HepG2 (cell line): ENCODE measurements around the gene KPNA4. TPM values are rescaled to one million over a fixed set of nuclear protein-coding genes. Genes with fewer than 3 reads are reported as not detected.
A peak's percentile ranks its signal among the peaks of the same experiment; 100 is the strongest.

ENCODE experiments used
- CBX2 ChIP-seq, 2 experiments: fragments of 200-600 bp in 1 of 2; sonication (generic); formaldehyde crosslinking in 1 of 2; IDR thresholded peaks; 2 replicates each; pipeline versions ENCODE4 v1.7.0 to v1.8.1; 2018 to 2022; ENCODE audit warnings: low read depth in 2 of 2, low read length in 1 of 2, mild to moderate bottlenecking in 1 of 2, missing genetic modification reagents in 1 of 2
- GATAD1 ChIP-seq: IDR thresholded peaks from 2 replicates; pipeline ENCODE4 v1.6.1; 2016; ENCODE audit warnings: missing genetic modification reagents, missing compliant biosample characterization
- IKZF1 ChIP-seq: fragments of 450-650 bp; IDR thresholded peaks from 2 replicates; pipeline ENCODE4 v1.7.1; 2016
- ISX ChIP-seq: sonication (generic); formaldehyde crosslinking; conservative IDR thresholded peaks from 2 replicates; pipeline ENCODE4 v1.5.0; 2020; ENCODE audit warnings: missing genetic modification reagents
- KDM1A ChIP-seq: IDR thresholded peaks from 2 replicates; pipeline ENCODE4 v1.6.1; 2016; ENCODE audit warnings: missing compliant biosample characterization
- KDM3A ChIP-seq: IDR thresholded peaks from 2 replicates; pipeline ENCODE4 v1.6.1; 2018; ENCODE audit warnings: low read depth, missing compliant biosample characterization
- KLF13 ChIP-seq: sonication (generic); formaldehyde crosslinking; IDR thresholded peaks from 2 replicates; pipeline ENCODE4 v1.4.0; 2020; ENCODE audit warnings: mild to moderate bottlenecking, missing genetic modification reagents
- PAF1 ChIP-seq: IDR thresholded peaks from 2 replicates; pipeline ENCODE4 v1.6.1; 2016; ENCODE audit warnings: missing genetic modification reagents, missing compliant biosample characterization
- REPIN1 ChIP-seq: sonication (generic); formaldehyde crosslinking; IDR thresholded peaks from 2 replicates; pipeline ENCODE4 v1.8.0; 2022; ENCODE audit warnings: missing genetic modification reagents, low read depth, mild to moderate bottlenecking, borderline replicate concordance
- SPEN ChIP-seq: sonication (generic); formaldehyde crosslinking; IDR thresholded peaks from 2 replicates; pipeline ENCODE4 v1.5.1; 2020; ENCODE audit warnings: low read depth, mild to moderate bottlenecking, missing genetic modification reagents
- ZKSCAN1 ChIP-seq: fragments of 150-350 bp; IDR thresholded peaks from 2 replicates; pipeline ENCODE4 v1.6.1; 2014; ENCODE audit warnings: low read length
- ZNF205 ChIP-seq: IDR thresholded peaks from 2 replicates; pipeline ENCODE4 v1.6.1; 2018; ENCODE audit warnings: missing biosample characterization, missing genetic modification reagents
- ZNF251 ChIP-seq: sonication (generic); formaldehyde crosslinking; IDR thresholded peaks from 2 replicates; pipeline ENCODE4 v1.9.0; 2021; ENCODE audit warnings: mild to moderate bottlenecking, missing genetic modification reagents
- ZNF274 ChIP-seq: sonication (generic); formaldehyde crosslinking; IDR thresholded peaks from 2 replicates; pipeline ENCODE4 v1.5.1; 2020; ENCODE audit warnings: mild to moderate bottlenecking, missing genetic modification reagents
- ZNF543 ChIP-seq: sonication (generic); formaldehyde crosslinking; IDR thresholded peaks from 2 replicates; pipeline ENCODE4 v1.4.0; 2020; ENCODE audit warnings: mild to moderate bottlenecking, missing genetic modification reagents
- ZNF552 ChIP-seq: sonication (generic); formaldehyde crosslinking; IDR thresholded peaks from 2 replicates; pipeline ENCODE4 v1.9.0; 2022; ENCODE audit warnings: missing genetic modification reagents, mild to moderate bottlenecking, borderline replicate concordance
- ZNF768 ChIP-seq: sonication (generic); formaldehyde crosslinking; IDR thresholded peaks from 2 replicates; pipeline ENCODE4 v1.4.0; 2020; ENCODE audit warnings: missing genetic modification reagents
- ZNF839 ChIP-seq: sonication (generic); formaldehyde crosslinking; IDR thresholded peaks from 2 replicates; pipeline ENCODE4 v1.4.0; 2020; ENCODE audit warnings: missing genetic modification reagents, mild to moderate bottlenecking, borderline replicate concordance
- polyA plus RNA-seq, 8 experiments: library from polyadenylated mRNA; depleted of rRNA in 3 of 8; stranded (reverse) in 7 of 8; unstranded in 1 of 8; fragments of >200 nt; fragmentation: Illumina TruSeq in 4 of 8; extraction: Trizol in 4 of 8; gene quantifications; 2 replicates each; pipeline versions ENCODE4 v1.2.1 to v1.2.3, GENCODE V29; 2011 to 2016; ENCODE audit warnings: low read depth in 4 of 8, missing spikeins in 1 of 8, mixed read lengths in 1 of 8; ENCODE audit not compliant: insufficient read depth in 1 of 8
- total RNA-seq, 5 experiments: library from RNA; depleted of rRNA; stranded (reverse); fragments of >200 nt; fragmentation: Illumina TruSeq; extraction: Trizol; gene quantifications; 2 replicates each; pipeline ENCODE4 v1.2.3, GENCODE V29; 2016; ENCODE audit warnings: low read depth in 1 of 5
- TF ChIP-seq, protein P1 (sequence below): sonication (generic); formaldehyde crosslinking; IDR thresholded peaks from 2 replicates; pipeline ENCODE4 v1.8.0; 2023; ENCODE audit warnings: mild to moderate bottlenecking, missing genetic modification reagents
- TF ChIP-seq, protein P2 (sequence below): sonication (generic); formaldehyde crosslinking; IDR thresholded peaks from 2 replicates; pipeline ENCODE4 v1.5.1; 2020; ENCODE audit warnings: missing genetic modification reagents, mild to moderate bottlenecking, borderline replicate concordance
- TF ChIP-seq, protein P3 (sequence below): sonication (generic); formaldehyde crosslinking; IDR thresholded peaks from 2 replicates; pipeline ENCODE4 v1.4.0; 2020; ENCODE audit warnings: missing genetic modification reagents
- TF ChIP-seq, protein P4 (sequence below): sonication (generic); formaldehyde crosslinking; IDR thresholded peaks from 2 replicates; pipeline ENCODE4 v1.4.0; 2020; ENCODE audit warnings: missing genetic modification reagents
- TF ChIP-seq, protein P5 (sequence below): IDR thresholded peaks from 2 replicates; pipeline ENCODE4 v1.6.1; 2018; ENCODE audit warnings: missing genetic modification reagents

The KPNA4 gene
- total and polyA plus RNA-seq, 2 of the 13 experiments (the other 11 are each of a cell fraction or from before 2014, with no cell fraction given) = 9.9 to 27.9 TPM

DNA sequence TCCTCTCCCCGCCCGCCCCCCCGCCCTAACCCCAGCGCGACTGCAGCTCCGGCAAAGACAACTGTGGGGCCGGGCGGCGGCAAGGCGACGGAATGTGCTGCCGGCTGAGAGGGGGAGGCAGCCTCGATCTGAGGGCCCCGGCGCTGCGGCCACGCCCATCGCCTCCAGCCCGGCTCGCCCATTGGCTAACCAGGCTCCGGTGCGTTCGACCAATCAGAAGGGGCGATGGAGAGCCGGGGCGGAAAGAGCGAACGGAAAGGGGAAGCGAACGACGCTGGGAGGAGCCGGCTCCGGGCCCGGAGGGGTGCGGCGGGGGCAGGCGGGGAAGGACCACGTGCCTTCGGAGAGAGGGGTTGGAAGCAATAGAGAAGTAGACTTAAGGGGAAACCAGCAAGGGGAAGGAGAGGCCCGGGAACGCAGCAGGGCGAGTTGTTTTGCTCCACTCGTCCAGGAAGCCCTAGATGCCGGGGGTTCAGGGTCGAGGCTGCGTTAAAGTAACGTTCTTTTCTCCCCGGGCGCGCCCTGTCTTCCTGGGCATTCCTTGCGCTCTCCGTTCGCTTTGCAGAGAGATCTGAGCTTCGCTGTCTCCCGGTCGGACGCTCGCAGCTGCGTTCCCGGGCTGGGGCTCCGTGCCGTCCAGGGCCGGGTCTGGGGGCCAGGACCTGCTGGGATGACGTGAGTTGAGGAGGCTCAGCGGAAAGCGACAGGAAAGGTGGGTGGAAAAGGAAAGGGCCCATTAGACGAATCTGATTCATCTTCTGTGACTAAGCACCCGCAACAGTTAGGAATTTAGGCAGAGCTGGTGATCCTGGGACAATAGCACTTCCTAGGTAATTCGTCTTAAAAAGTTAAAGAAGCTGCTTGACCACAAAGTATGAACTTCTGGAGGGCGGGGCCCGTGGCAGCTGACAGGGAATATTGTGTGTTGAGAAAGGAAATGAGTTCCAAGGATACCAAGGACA lies at the start of gene KPNA4 (continued):
- TF ChIP-seq KDM1A (CRISPR knock-in tag) (no peak), ZNF205 (peak; percentile 55; the same call in 1 of the 2 replicates), IKZF1 (no peak), ZNF543 (CRISPR knock-in tag) (0 out of 2 replicates have a peak, but pooled peaks have one; percentile 73), ZNF839 (CRISPR knock-in tag) (no peak), GATAD1 (CRISPR knock-in tag) (peak; percentile 66; the same call in 1 of the 2 replicates), ISX (CRISPR knock-in tag) (0 out of 2 replicates have a peak, but pooled peaks have one; percentile 18), REPIN1 (CRISPR knock-in tag) (peak; percentile 17; the same call in 1 of the 2 replicates), ZNF251 (CRISPR knock-in tag) (no peak), ZNF768 (CRISPR knock-in tag) (peak; percentile 55; the same call in 1 of the 2 replicates), ZNF552 (peak; percentile 25; the same call in 1 of the 2 replicates), SPEN (CRISPR knock-in tag) (peak; percentile 76), CBX2 (IDR thresholded peaks at IDR 0.05; ENCODE audit: low read depth, low read length) (no peak), CBX2 (CRISPR knock-in tag; IDR thresholded peaks at IDR 0.05; ENCODE audit: low read depth) (no peak), ZKSCAN1 (no peak), PAF1 (CRISPR knock-in tag) (no peak), KLF13 (no peak), ZNF274 (peak; percentile 22; the same call in 1 of the 2 replicates), KDM3A (CRISPR knock-in tag) (peak; percentile 62; the same call in 1 of the 2 replicates)
- TF ChIP-seq, protein P1, sequence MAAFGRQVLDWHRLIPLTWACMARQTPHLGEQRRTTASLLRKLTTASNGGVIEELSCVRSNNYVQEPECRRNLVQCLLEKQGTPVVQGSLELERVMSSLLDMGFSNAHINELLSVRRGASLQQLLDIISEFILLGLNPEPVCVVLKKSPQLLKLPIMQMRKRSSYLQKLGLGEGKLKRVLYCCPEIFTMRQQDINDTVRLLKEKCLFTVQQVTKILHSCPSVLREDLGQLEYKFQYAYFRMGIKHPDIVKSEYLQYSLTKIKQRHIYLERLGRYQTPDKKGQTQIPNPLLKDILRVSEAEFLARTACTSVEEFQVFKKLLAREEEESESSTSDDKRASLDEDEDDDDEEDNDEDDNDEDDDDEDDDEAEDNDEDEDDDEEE (CRISPR knock-in tag) = no peak
- TF ChIP-seq, protein P2, sequence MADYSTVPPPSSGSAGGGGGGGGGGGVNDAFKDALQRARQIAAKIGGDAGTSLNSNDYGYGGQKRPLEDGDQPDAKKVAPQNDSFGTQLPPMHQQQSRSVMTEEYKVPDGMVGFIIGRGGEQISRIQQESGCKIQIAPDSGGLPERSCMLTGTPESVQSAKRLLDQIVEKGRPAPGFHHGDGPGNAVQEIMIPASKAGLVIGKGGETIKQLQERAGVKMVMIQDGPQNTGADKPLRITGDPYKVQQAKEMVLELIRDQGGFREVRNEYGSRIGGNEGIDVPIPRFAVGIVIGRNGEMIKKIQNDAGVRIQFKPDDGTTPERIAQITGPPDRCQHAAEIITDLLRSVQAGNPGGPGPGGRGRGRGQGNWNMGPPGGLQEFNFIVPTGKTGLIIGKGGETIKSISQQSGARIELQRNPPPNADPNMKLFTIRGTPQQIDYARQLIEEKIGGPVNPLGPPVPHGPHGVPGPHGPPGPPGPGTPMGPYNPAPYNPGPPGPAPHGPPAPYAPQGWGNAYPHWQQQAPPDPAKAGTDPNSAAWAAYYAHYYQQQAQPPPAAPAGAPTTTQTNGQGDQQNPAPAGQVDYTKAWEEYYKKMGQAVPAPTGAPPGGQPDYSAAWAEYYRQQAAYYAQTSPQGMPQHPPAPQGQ (CRISPR knock-in tag) = no peak
- TF ChIP-seq, protein P3, sequence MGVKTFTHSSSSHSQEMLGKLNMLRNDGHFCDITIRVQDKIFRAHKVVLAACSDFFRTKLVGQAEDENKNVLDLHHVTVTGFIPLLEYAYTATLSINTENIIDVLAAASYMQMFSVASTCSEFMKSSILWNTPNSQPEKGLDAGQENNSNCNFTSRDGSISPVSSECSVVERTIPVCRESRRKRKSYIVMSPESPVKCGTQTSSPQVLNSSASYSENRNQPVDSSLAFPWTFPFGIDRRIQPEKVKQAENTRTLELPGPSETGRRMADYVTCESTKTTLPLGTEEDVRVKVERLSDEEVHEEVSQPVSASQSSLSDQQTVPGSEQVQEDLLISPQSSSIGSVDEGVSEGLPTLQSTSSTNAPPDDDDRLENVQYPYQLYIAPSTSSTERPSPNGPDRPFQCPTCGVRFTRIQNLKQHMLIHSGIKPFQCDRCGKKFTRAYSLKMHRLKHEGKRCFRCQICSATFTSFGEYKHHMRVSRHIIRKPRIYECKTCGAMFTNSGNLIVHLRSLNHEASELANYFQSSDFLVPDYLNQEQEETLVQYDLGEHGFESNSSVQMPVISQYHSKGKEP (CRISPR knock-in tag) = no peak
- TF ChIP-seq, protein P4, sequence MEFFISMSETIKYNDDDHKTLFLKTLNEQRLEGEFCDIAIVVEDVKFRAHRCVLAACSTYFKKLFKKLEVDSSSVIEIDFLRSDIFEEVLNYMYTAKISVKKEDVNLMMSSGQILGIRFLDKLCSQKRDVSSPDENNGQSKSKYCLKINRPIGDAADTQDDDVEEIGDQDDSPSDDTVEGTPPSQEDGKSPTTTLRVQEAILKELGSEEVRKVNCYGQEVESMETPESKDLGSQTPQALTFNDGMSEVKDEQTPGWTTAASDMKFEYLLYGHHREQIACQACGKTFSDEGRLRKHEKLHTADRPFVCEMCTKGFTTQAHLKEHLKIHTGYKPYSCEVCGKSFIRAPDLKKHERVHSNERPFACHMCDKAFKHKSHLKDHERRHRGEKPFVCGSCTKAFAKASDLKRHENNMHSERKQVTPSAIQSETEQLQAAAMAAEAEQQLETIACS (CRISPR knock-in tag) = no peak
- TF ChIP-seq, protein P5, sequence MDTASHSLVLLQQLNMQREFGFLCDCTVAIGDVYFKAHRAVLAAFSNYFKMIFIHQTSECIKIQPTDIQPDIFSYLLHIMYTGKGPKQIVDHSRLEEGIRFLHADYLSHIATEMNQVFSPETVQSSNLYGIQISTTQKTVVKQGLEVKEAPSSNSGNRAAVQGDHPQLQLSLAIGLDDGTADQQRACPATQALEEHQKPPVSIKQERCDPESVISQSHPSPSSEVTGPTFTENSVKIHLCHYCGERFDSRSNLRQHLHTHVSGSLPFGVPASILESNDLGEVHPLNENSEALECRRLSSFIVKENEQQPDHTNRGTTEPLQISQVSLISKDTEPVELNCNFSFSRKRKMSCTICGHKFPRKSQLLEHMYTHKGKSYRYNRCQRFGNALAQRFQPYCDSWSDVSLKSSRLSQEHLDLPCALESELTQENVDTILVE (CRISPR knock-in tag) = peak; percentile 95
